ENCODE results near the gene JDP2. TPM values are rescaled to one million over a fixed set of nuclear protein-coding genes. Genes with fewer than 3 reads are reported as not detected.

The JDP2 gene
- total and polyA plus RNA-seq, 2 of the 4 experiments (the other 2 are of a cell fraction): 35.7 to 38.4 TPM

GRCh38 chr14:75389679-75390078 is 38.1 kb upstream of the JDP2 start:
- WGBS, 2 experiments (ENCODE audit: extremely low coverage in 2 of 2, insufficient read length in 1 of 2): 83% methylated on average over 1 of the region's 3 CpGs; no CpG with 5 or more reads in 1 of the 2 experiments
- Histone ChIP-seq H4K5ac (ENCODE audit: low read depth, low read length) (no peak overlapping the region), H2AFZ (replicated peaks; ENCODE audit: low read length, poor library complexity) (no peak overlapping the region)

More at GRCh38 chr14:75389679-75390078, 38.1 kb upstream of the JDP2 start:
- H2AK9ac ChIP-seq (replicated peaks; ENCODE audit: low read depth, low read length, poor library complexity): no peak overlapping the region
- dilution Hi-C loops (cut with HindIII; ENCODE audit: low sequenced_read_pairs, unreplicated experiment): no loop called here
- H3K9me1 ChIP-seq (ENCODE audit: insufficient read depth, low read length): no peaks in the 10 kb centered on the region
- no peak overlapping the region for H3K9ac ChIP-seq (ENCODE audit: low read depth, low read length)
- ChIA-PET POLR2A (ENCODE audit: unreplicated experiment) (no interaction called here), CTCF (no interaction called here)
- TF ChIP-seq RAD21 (IDR thresholded peaks at IDR 0.05; ENCODE audit: low read length) (no peak), USF2 (IDR thresholded peaks at IDR 0.05; ENCODE audit: low read depth, low read length) (no peak), ELK1 (IDR thresholded peaks at IDR 0.05; ENCODE audit: borderline replicate concordance, low read depth, low read length) (no peak), SMC3 (IDR thresholded peaks at IDR 0.05; ENCODE audit: low read depth, low read length) (no peak), MXI1 (IDR thresholded peaks at IDR 0.05; ENCODE audit: borderline replicate concordance, low read depth, low read length) (no peak), MAZ (IDR thresholded peaks at IDR 0.05; ENCODE audit: borderline replicate concordance, low read depth, low read length) (no peak), POLR2A (IDR thresholded peaks at IDR 0.05; ENCODE audit: low read depth, low read length) (no peak), RCOR1 (IDR thresholded peaks at IDR 0.05; ENCODE audit: insufficient replicate concordance, low read length) (no peak), CHD1 (IDR thresholded peaks at IDR 0.05; ENCODE audit: low read depth, low read length) (no peak), CTCF (conservative IDR thresholded peaks at IDR 0.05; ENCODE audit: low read depth, low read length) (no peak), RFX5 (IDR thresholded peaks at IDR 0.05; ENCODE audit: low read depth, low read length) (no peak), FOS (IDR thresholded peaks at IDR 0.05; ENCODE audit: low read depth, low read length) (no peak), BHLHE40 (IDR thresholded peaks at IDR 0.05; ENCODE audit: low read depth, low read length) (no peak), MAFK (IDR thresholded peaks at IDR 0.05; ENCODE audit: low read depth, low read length) (no peak), NFE2L2 (IDR thresholded peaks at IDR 0.05; ENCODE audit: low read depth, low read length) (no peak), CEBPB (IDR thresholded peaks at IDR 0.05; ENCODE audit: low read depth, low read length) (no peak)
- no peak overlapping the region for H3K4ac ChIP-seq (ENCODE audit: low read depth, low read length)
- peaks cover 25% of the 10 kb centered on the region for H3K27me3 ChIP-seq (ENCODE audit: control insufficient read depth, insufficient read depth, low read length)
- no peak for ATAC-seq (ENCODE audit: low read depth)
- H3K79me1 ChIP-seq (ENCODE audit: low read depth in 1 of 2, low read length in 2 of 2): no peaks in the 10 kb centered on the region
- no peak overlapping the region for H4K8ac ChIP-seq (ENCODE audit: low read depth in 2 of 2, low read length in 2 of 2)
- no peak overlapping the region for H2BK120ac ChIP-seq (ENCODE audit: low read depth, low read length)
- no peak overlapping the region for H3K4me3 ChIP-seq (ENCODE audit: insufficient read depth, low read depth, low read length)
- H3K27ac ChIP-seq (ENCODE audit: insufficient read depth, low read length): no peak overlapping the region
- H3K18ac ChIP-seq (ENCODE audit: low read depth, low read length): no peak overlapping the region
- H4K20me1 ChIP-seq (ENCODE audit: insufficient read depth, low read length): no peaks in the 10 kb centered on the region
- in situ Hi-C loops (cut with MboI; ENCODE audit: low sequenced_read_pairs): no loop called here
- H2AK5ac ChIP-seq (ENCODE audit: low read depth, low read length): no peak overlapping the region
- intact Hi-C loops (cut with micrococcal nuclease): no loop called here
- no peak overlapping the region for H3K23ac ChIP-seq (ENCODE audit: low read depth, low read length)
- no peaks in the 10 kb centered on the region for H3K9me3 ChIP-seq (ENCODE audit: control insufficient read depth, insufficient read depth, low read length)
- no peak overlapping the region for H3K56ac ChIP-seq (ENCODE audit: extremely low read depth, insufficient read depth, low read length)
- no peak overlapping the region for H3K14ac ChIP-seq (replicated peaks; ENCODE audit: low read depth, low read length)
- no peaks in the 10 kb centered on the region for H3K4me1 ChIP-seq (ENCODE audit: control insufficient read depth, insufficient read depth, low read length)
- no peak overlapping the region for H2BK15ac ChIP-seq (ENCODE audit: low read depth, low read length)
- H3K4me2 ChIP-seq (ENCODE audit: low read depth, low read length): no peak overlapping the region
- H3K36me3 ChIP-seq (ENCODE audit: control insufficient read depth, insufficient read depth, low read length): no peaks in the 10 kb centered on the region
- no peak overlapping the region for H4K91ac ChIP-seq (ENCODE audit: insufficient read depth, low read depth, low read length)
- no peak overlapping the region for H2BK20ac ChIP-seq (ENCODE audit: low read depth, low read length)
- H2BK5ac ChIP-seq (ENCODE audit: low read depth, low read length, poor library complexity, severe bottlenecking): no peak overlapping the region
- peak; percentile 17 for DNase-seq
- no TSS peak for BruUV-seq (replicated peaks)
